Endothelial cell of umbilical vein (primary cell): ENCODE data around the gene RRP15.
A peak's percentile ranks its signal among the peaks of the same experiment; 100 is the strongest.

ENCODE experiments used
- EZH2 ChIP-seq: IDR thresholded peaks from 2 replicates; pipeline ENCODE4 v1.6.1; 2012; ENCODE audit warnings: borderline replicate concordance, low read depth, mild to moderate bottlenecking, moderate library complexity, low read length, inconsistent platforms; ENCODE audit not compliant: severe bottlenecking
- FOS ChIP-seq: IDR thresholded peaks from 2 replicates; pipeline ENCODE4 v1.6.1; 2011; ENCODE audit warnings: mild to moderate bottlenecking, low read length, moderate library complexity, borderline replicate concordance; ENCODE audit not compliant: insufficient read depth
- JUN ChIP-seq: IDR thresholded peaks from 2 replicates; pipeline ENCODE4 v1.6.1; 2011; ENCODE audit warnings: borderline replicate concordance, low read depth; ENCODE audit not compliant: insufficient read length, insufficient read depth
- MAX ChIP-seq: IDR thresholded peaks from 2 replicates; pipeline ENCODE4 v1.6.1; 2011; ENCODE audit not compliant: insufficient read depth, insufficient read length
- MYC ChIP-seq: IDR thresholded peaks from one replicate; pipeline ENCODE4 v1.6.1; 2011; ENCODE audit warnings: mild to moderate bottlenecking, low read depth, low read length
- POLR2A ChIP-seq: IDR thresholded peaks from 2 replicates; pipeline ENCODE4 v1.6.1; 2012; ENCODE audit warnings: low read depth, mild to moderate bottlenecking, control low read depth, low read length
- POLR2AphosphoS5 ChIP-seq: IDR thresholded peaks from 2 replicates; pipeline ENCODE4 v1.6.1; 2012; ENCODE audit warnings: low read depth, mild to moderate bottlenecking, control low read depth, low read length, moderate library complexity; ENCODE audit not compliant: insufficient read depth
- TF ChIP-seq, protein P1 (sequence below), 2 donors: IDR thresholded peaks; 1 replicate in 1 of 2; 2 replicates in 1 of 2; pipeline ENCODE4 v1.5.1; 2011; ENCODE audit warnings: low read length in 2 of 2, mild to moderate bottlenecking in 2 of 2, moderate library complexity in 2 of 2, control low read depth in 1 of 2, inconsistent platforms in 1 of 2, low read depth in 1 of 2; ENCODE audit not compliant: insufficient read depth in 1 of 2; ENCODE audit errors: extremely low read depth in 1 of 2

GRCh38 chr1:218259800-218260199, 25.3 kb upstream of the RRP15 start:
- no peak for TF ChIP-seq POLR2AphosphoS5
- TF ChIP-seq, protein P1, sequence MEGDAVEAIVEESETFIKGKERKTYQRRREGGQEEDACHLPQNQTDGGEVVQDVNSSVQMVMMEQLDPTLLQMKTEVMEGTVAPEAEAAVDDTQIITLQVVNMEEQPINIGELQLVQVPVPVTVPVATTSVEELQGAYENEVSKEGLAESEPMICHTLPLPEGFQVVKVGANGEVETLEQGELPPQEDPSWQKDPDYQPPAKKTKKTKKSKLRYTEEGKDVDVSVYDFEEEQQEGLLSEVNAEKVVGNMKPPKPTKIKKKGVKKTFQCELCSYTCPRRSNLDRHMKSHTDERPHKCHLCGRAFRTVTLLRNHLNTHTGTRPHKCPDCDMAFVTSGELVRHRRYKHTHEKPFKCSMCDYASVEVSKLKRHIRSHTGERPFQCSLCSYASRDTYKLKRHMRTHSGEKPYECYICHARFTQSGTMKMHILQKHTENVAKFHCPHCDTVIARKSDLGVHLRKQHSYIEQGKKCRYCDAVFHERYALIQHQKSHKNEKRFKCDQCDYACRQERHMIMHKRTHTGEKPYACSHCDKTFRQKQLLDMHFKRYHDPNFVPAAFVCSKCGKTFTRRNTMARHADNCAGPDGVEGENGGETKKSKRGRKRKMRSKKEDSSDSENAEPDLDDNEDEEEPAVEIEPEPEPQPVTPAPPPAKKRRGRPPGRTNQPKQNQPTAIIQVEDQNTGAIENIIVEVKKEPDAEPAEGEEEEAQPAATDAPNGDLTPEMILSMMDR (IDR thresholded peaks at IDR 0.05; ENCODE audit: extremely low read depth in 1 of 2, insufficient read depth in 1 of 2, low read depth in 1 of 2, low read length in 2 of 2): peak; percentile 24 to 31
- TF ChIP-seq MAX: no peak
- no peak for TF ChIP-seq FOS
- no peak for TF ChIP-seq EZH2
- no peak for TF ChIP-seq POLR2A
- no peak for TF ChIP-seq JUN
- no peak for TF ChIP-seq MYC
